H1 (cell line): ENCODE measurements around the gene WHAMM. TPM values are rescaled to one million over a fixed set of nuclear protein-coding genes. Genes with fewer than 3 reads are reported as not detected.

Source experiments
- CTCF ChIA-PET: fragments of 300-600 bp; sonication (Branson Sonifier 250); formaldehyde crosslinking; loops from one replicate; lab custom pipeline; 2021; ENCODE audit not compliant: partially characterized antibody; lab: Charles Lee
- POLR2A ChIA-PET: fragments of 300-600 bp; sonication (Branson Sonifier 250); formaldehyde crosslinking; loops from one replicate; lab custom pipeline; 2021; ENCODE audit warnings: inconsistent platforms; ENCODE audit not compliant: partially characterized antibody; lab: Charles Lee
- DNase-seq, 2 experiments: peaks; one replicate each; pipeline versions ENCODE4 v3.0.0 to v3.0.0-alpha.2; 2010 to 2022; ENCODE audit warnings: low spot score in 2 of 2, low read depth in 1 of 2, mixed read lengths in 1 of 2
- FAIRE-seq: peaks from 2 replicates; lab custom pipeline; 2011; peaks lifted over from hg19 to GRCh38; lab: Jason Lieb, UNC
- H2AFZ ChIP-seq: 2 replicates; pipeline ENCODE4 v1.8.1; 2012; ENCODE audit warnings: low read length, inconsistent platforms
- H2AK5ac ChIP-seq: 2 replicates; pipeline ENCODE4 v1.6.1; 2013; ENCODE audit warnings: low read depth, low read length
- H2BK120ac ChIP-seq: replicated peaks from 2 replicates; pipeline ENCODE3; 2013; ENCODE audit warnings: low read depth, low read length, inconsistent platforms
- H2BK12ac ChIP-seq: 2 replicates; pipeline ENCODE4 v1.6.1; 2013; ENCODE audit warnings: low read depth, low read length
- H2BK15ac ChIP-seq: 2 replicates; pipeline ENCODE4 v1.6.1; 2013; ENCODE audit warnings: low read length
- H2BK20ac ChIP-seq: 2 replicates; pipeline ENCODE4 v1.6.1; 2013; ENCODE audit warnings: low read length
- H2BK5ac ChIP-seq: 2 replicates; pipeline ENCODE4 v1.6.1; 2013; ENCODE audit warnings: low read depth, low read length
- H3K14ac ChIP-seq: 2 replicates; pipeline ENCODE4 v1.6.1; 2013; ENCODE audit warnings: inconsistent platforms; ENCODE audit not compliant: insufficient read length
- H3K18ac ChIP-seq: 2 replicates; pipeline ENCODE4 v1.6.1; 2013; ENCODE audit warnings: low read length; ENCODE audit errors: extremely low read depth
- H3K23ac ChIP-seq: 2 replicates; pipeline ENCODE4 v1.6.1; 2013; ENCODE audit warnings: inconsistent platforms; ENCODE audit not compliant: insufficient read length
- H3K23me2 ChIP-seq: 2 replicates; pipeline ENCODE4 v1.6.1; 2013; ENCODE audit warnings: low read depth, low read length
- H3K27ac ChIP-seq: 2 replicates; pipeline ENCODE4 v1.6.1; 2011; ENCODE audit warnings: low read depth, low read length, inconsistent platforms
- H3K27me3 ChIP-seq, 4 experiments: replicated peaks in 1 of 4; 1 replicate in 1 of 4; 2 replicates in 3 of 4; pipeline versions ENCODE4 v1.6.1 to v1.8.1; 2011 to 2013; ENCODE audit warnings: low read length in 3 of 4, mild to moderate bottlenecking in 3 of 4, inconsistent platforms in 2 of 4, mixed read lengths in 2 of 4, moderate library complexity in 1 of 4; ENCODE audit not compliant: control insufficient read depth in 3 of 4, insufficient read depth in 3 of 4; ENCODE audit errors: extremely low read depth in 1 of 4
- H3K36me3 ChIP-seq, 4 experiments: 2 replicates each; pipeline versions ENCODE4 v1.6.1 to v1.8.1; 2011 to 2013; ENCODE audit warnings: mild to moderate bottlenecking in 4 of 4, low read length in 3 of 4, moderate library complexity in 2 of 4, control low read depth in 1 of 4, inconsistent platforms in 1 of 4; ENCODE audit not compliant: insufficient read depth in 4 of 4, control insufficient read depth in 2 of 4
- H3K4ac ChIP-seq: replicated peaks from 2 replicates; pipeline ENCODE3; 2013; ENCODE audit warnings: low read length, low read depth, mixed read lengths, inconsistent platforms; ENCODE audit not compliant: insufficient read length
- H3K4me1 ChIP-seq, 4 experiments: replicated peaks in 1 of 4; 1 replicate in 1 of 4; 2 replicates in 3 of 4; pipeline versions ENCODE4 v1.6.1 to v1.8.1; 2011 to 2013; ENCODE audit warnings: low read length in 3 of 4, inconsistent platforms in 2 of 4, mixed read lengths in 1 of 4; ENCODE audit not compliant: insufficient read depth in 4 of 4, control insufficient read depth in 3 of 4
- H3K4me2 ChIP-seq, 2 experiments: 2 replicates each; pipeline versions ENCODE4 v1.6.1 to v1.8.1; 2011 to 2013; ENCODE audit warnings: low read depth in 2 of 2, low read length in 2 of 2, control low read depth in 1 of 2, inconsistent platforms in 1 of 2, mild to moderate bottlenecking in 1 of 2; ENCODE audit not compliant: insufficient read depth in 1 of 2
- H3K4me3 ChIP-seq, 4 experiments: fragments of 200-600, 300-600 bp in 1 of 4; sonication (generic), shearing (Covaris generic), sonication (Bioruptor Twin) in 1 of 4; 2 replicates each; pipeline versions ENCODE4 v1.5.1 to v1.8.1; 2011 to 2016; ENCODE audit warnings: low read length in 4 of 4, low read depth in 3 of 4, control low read depth in 2 of 4, inconsistent platforms in 2 of 4, mild to moderate bottlenecking in 2 of 4, mixed read lengths in 1 of 4, moderate library complexity in 1 of 4; ENCODE audit not compliant: insufficient read depth in 2 of 4; ENCODE audit errors: extremely low read depth in 1 of 4
- H3K56ac ChIP-seq: replicated peaks from 2 replicates; pipeline ENCODE3; 2013; ENCODE audit warnings: low read depth, mild to moderate bottlenecking, mixed read lengths, low read length, inconsistent platforms; ENCODE audit not compliant: insufficient read length
- H3K79me1 ChIP-seq: 2 replicates; pipeline ENCODE4 v1.6.1; 2013; ENCODE audit warnings: low read depth, low read length, control low read depth
- H3K79me2 ChIP-seq, 2 experiments: 2 replicates each; pipeline versions ENCODE4 v1.6.1 to v1.8.1; 2012 to 2013; ENCODE audit warnings: low read length in 2 of 2, mild to moderate bottlenecking in 2 of 2, inconsistent platforms in 1 of 2; ENCODE audit not compliant: insufficient read depth in 2 of 2, control insufficient read depth in 1 of 2
- H3K9ac ChIP-seq, 4 experiments: replicated peaks in 1 of 4; 1 replicate in 1 of 4; 2 replicates in 3 of 4; pipeline versions ENCODE4 v1.6.1 to v1.8.1; 2011 to 2013; ENCODE audit warnings: low read depth in 3 of 4, low read length in 3 of 4, control low read depth in 2 of 4, mild to moderate bottlenecking in 2 of 4, moderate library complexity in 2 of 4, inconsistent platforms in 1 of 4; ENCODE audit errors: extremely low read depth in 1 of 4
- H3K9me3 ChIP-seq, 2 experiments: 2 replicates each; pipeline versions ENCODE4 v1.6.1 to v1.8.1; 2012 to 2013; ENCODE audit warnings: mild to moderate bottlenecking in 2 of 2, moderate library complexity in 2 of 2, control low read depth in 1 of 2, inconsistent platforms in 1 of 2, low read depth in 1 of 2, low read length in 1 of 2, mixed read lengths in 1 of 2; ENCODE audit not compliant: insufficient read depth in 2 of 2
- H4K20me1 ChIP-seq, 2 experiments: replicated peaks in 1 of 2; 2 replicates each; pipeline versions ENCODE3 to v1.8.1; 2011 to 2013; ENCODE audit warnings: inconsistent platforms in 2 of 2, low read length in 2 of 2, mild to moderate bottlenecking in 1 of 2; ENCODE audit not compliant: insufficient read depth in 2 of 2, control insufficient read depth in 1 of 2
- H4K5ac ChIP-seq: 2 replicates; pipeline ENCODE4 v1.6.1; 2013; ENCODE audit warnings: low read length, low read depth, mixed read lengths, inconsistent platforms; ENCODE audit not compliant: insufficient read length
- H4K8ac ChIP-seq: 2 replicates; pipeline ENCODE4 v1.8.0; 2013; ENCODE audit warnings: mild to moderate bottlenecking, moderate library complexity, low read length, inconsistent platforms; ENCODE audit not compliant: insufficient read depth; ENCODE audit errors: extremely low read depth
- H4K91ac ChIP-seq: replicated peaks from 2 replicates; pipeline ENCODE3; 2013; ENCODE audit warnings: low read length, mixed read lengths, inconsistent platforms; ENCODE audit not compliant: insufficient read length
- CHD1 ChIP-seq: IDR thresholded peaks from 2 replicates; pipeline ENCODE4 v1.6.1; 2012; ENCODE audit warnings: low read depth, low read length, improper control_type of control experiment
- FOSL1 ChIP-seq: IDR thresholded peaks from 2 replicates; pipeline ENCODE4 v1.6.1; 2011; ENCODE audit warnings: mild to moderate bottlenecking, low read depth, low read length, moderate library complexity; ENCODE audit not compliant: insufficient read depth
- GABPA ChIP-seq: IDR thresholded peaks from 2 replicates; pipeline ENCODE4 v1.6.1; 2011; ENCODE audit warnings: mild to moderate bottlenecking, low read length, moderate library complexity, borderline replicate concordance; ENCODE audit not compliant: insufficient read depth
- PHF8 ChIP-seq: fragments of 200-600 bp; sonication (generic); conservative IDR thresholded peaks from 2 replicates; pipeline ENCODE4 v1.7.1; 2012; ENCODE audit warnings: low read depth, mild to moderate bottlenecking, inconsistent platforms, low read length, moderate library complexity
- RAD21 ChIP-seq, 2 experiments: IDR thresholded peaks in 1 of 2; conservative IDR thresholded peaks in 1 of 2; 2 replicates each; pipeline ENCODE4 v1.6.1; 2011; ENCODE audit warnings: low read depth in 2 of 2, low read length in 2 of 2, improper control_type of control experiment in 1 of 2, inconsistent platforms in 1 of 2, mild to moderate bottlenecking in 1 of 2, moderate library complexity in 1 of 2
- RNF2 ChIP-seq: fragments of 200-900, 300-1000 bp; sonication (generic); IDR thresholded peaks from 2 replicates; pipeline ENCODE4 v1.7.1; 2016; ENCODE audit warnings: borderline replicate concordance, low read depth, mild to moderate bottlenecking, antibody characterized with exemption, low read length; ENCODE audit not compliant: poor library complexity, severe bottlenecking; ENCODE audit errors: missing control alignments
- SIN3A ChIP-seq, 2 experiments: IDR thresholded peaks in 1 of 2; conservative IDR thresholded peaks in 1 of 2; 2 replicates each; pipeline ENCODE4 v1.6.1; 2011 to 2012; ENCODE audit warnings: low read length in 2 of 2, improper control_type of control experiment in 1 of 2, low read depth in 1 of 2, mild to moderate bottlenecking in 1 of 2
- TAF7 ChIP-seq: optimal IDR thresholded peaks from 2 replicates; pipeline ENCODE3; 2011; ENCODE audit warnings: low read depth, mild to moderate bottlenecking, inconsistent platforms, low read length, moderate library complexity, borderline replicate concordance
- WGBS, 2 experiments: shearing (Covaris generic) in 1 of 2; methylation state at CpG; one replicate each; pipeline versions ENCODE4 v1.1.6 to v1.1.7; 2013 to 2015; ENCODE audit warnings: low lambda C conversion rate in 2 of 2, mixed read lengths in 2 of 2, inconsistent platforms in 1 of 2, low coverage in 1 of 2, missing lambda C conversion rate in 1 of 2; ENCODE audit not compliant: insufficient replicate concordance in 2 of 2, insufficient coverage in 1 of 2, insufficient read length in 1 of 2; ENCODE audit errors: extremely low coverage in 1 of 2, missing lambda C conversion rate in 1 of 2; 5-methylcytosine and 5-hydroxymethylcytosine counted together
- polyA plus RNA-seq, 7 experiments: library from polyadenylated mRNA; depleted of rRNA in 3 of 7; stranded (reverse) in 5 of 7; unstranded in 2 of 7; fragments of >200 nt in 5 of 7; fragments of 200-250 nt in 2 of 7; gene quantifications; 1 replicate in 5 of 7; 2 replicates in 1 of 7; 4 replicates in 1 of 7; pipeline versions ENCODE4 v1.2.1 to v1.2.3, GENCODE V29; 2011 to 2013; ENCODE audit warnings: missing spikeins in 2 of 7, mixed read lengths in 2 of 7
- total RNA-seq: library from RNA; stranded (reverse); fragmentation: NEBNext Ultra II Directional; extraction: Animal tissue kit (Norgen Biotek cat#: 25700); gene quantifications from 2 replicates; pipeline ENCODE4 v1.2.1, GENCODE V29; 2021
- TF ChIP-seq, protein P1 (sequence below): IDR thresholded peaks from 2 replicates; pipeline ENCODE4 v1.6.1; 2012; ENCODE audit warnings: low read length, inconsistent platforms

WHAMM gene
- total and polyA plus RNA-seq, 2 of the 8 experiments (the other 6 are each of a cell fraction or from before 2014, with no cell fraction given): 1.1 to 3.3 TPM

DNA sequence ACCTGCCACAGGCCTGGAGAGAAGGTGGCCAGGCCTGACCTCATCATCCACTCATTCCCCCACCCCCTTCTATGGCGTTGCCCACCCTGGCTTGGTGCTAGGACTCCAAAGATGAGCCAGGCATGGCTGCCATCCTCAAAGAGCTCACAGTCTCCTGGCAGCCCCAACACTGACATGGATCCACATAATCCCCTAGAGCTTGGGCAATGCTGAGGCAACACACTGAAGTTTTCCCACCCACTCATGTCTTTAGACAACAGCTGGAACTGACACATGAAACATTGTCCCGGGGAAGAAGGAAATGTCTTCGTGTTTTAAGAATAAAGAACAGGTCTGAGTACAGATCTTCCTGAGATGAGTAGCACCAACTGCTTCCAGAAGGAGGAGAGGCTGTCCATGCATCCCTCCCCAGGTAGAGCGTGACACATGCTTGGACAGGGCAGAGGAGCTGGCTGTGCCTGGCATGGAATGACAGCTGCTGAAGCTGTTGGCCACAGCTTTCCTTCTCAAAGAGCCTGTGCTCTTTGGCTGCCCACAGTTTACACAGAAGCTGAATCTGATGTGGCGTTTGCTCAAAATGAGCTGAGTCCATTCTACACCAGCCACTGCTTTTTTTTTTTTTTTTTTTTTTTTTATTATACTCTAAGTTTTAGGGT, 73.0 kb downstream of the WHAMM start:
- Histone ChIP-seq H2BK20ac (no peak overlapping the region), H2BK120ac (no peak overlapping the region), H3K23me2 (no peaks in the 10 kb centered on the region), H3K4me1 (no peaks in the 10 kb centered on the region), H3K4ac (no peak overlapping the region), H3K56ac (no peak overlapping the region), H3K18ac (no peak overlapping the region), H2BK5ac (no peak overlapping the region), H4K5ac (no peak overlapping the region), H3K14ac (no peak overlapping the region), H4K91ac (no peak overlapping the region), H3K4me2 (no peak overlapping the region), H3K4me3 (no peak overlapping the region), H3K9me3 (no peaks in the 10 kb centered on the region), H4K20me1 (no peaks in the 10 kb centered on the region), H2AFZ (no peak overlapping the region), H3K79me2 (no peaks in the 10 kb centered on the region), H3K27ac (no peak overlapping the region), H3K27me3 (no peaks in the 10 kb centered on the region), H2BK12ac (no peak overlapping the region), H3K36me3 (no peaks in the 10 kb centered on the region), H2AK5ac (no peak overlapping the region), H3K79me1 (no peaks in the 10 kb centered on the region), H3K23ac (no peak overlapping the region), H4K8ac (no peak overlapping the region), H2BK15ac (no peak overlapping the region), H3K9ac (no peak overlapping the region)
- 72% methylated on average over 5 of the region's 5 CpGs; no CpG with 5 or more reads in 1 of the 2 experiments for WGBS, 2 experiments
- FAIRE-seq (no peak), DNase-seq (no peak)
- CTCF ChIA-PET: interaction anchor here (1.1 to 1.6 kb wide), 3 partner anchors 8 to 129 kb away, joined by 3 to 4 read pairs (median 4); partner anchors contain the start of gene C15orf40
- POLR2A ChIA-PET: no interaction called here
- TF ChIP-seq SIN3A (conservative IDR thresholded peaks at IDR 0.05 in 1 of 2, IDR thresholded peaks at IDR 0.05 in 1 of 2; ENCODE audit: low read depth in 1 of 2, low read length in 2 of 2) (no peak), PHF8 (no peak), TAF7 (no peak), FOSL1 (no peak), CHD1 (no peak), RNF2 (no peak), GABPA (no peak), RAD21 (IDR thresholded peaks at IDR 0.05 in 1 of 2, conservative IDR thresholded peaks at IDR 0.05 in 1 of 2; ENCODE audit: low read depth in 2 of 2, low read length in 2 of 2) (no peak)
- TF ChIP-seq, protein P1, sequence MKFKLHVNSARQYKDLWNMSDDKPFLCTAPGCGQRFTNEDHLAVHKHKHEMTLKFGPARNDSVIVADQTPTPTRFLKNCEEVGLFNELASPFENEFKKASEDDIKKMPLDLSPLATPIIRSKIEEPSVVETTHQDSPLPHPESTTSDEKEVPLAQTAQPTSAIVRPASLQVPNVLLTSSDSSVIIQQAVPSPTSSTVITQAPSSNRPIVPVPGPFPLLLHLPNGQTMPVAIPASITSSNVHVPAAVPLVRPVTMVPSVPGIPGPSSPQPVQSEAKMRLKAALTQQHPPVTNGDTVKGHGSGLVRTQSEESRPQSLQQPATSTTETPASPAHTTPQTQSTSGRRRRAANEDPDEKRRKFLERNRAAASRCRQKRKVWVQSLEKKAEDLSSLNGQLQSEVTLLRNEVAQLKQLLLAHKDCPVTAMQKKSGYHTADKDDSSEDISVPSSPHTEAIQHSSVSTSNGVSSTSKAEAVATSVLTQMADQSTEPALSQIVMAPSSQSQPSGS: no peak
